Sigmoid colon (tissue), 7 donors: ENCODE results near the gene HABP2. TPM values are rescaled to one million over a fixed set of nuclear protein-coding genes. Genes with fewer than 3 reads are reported as not detected.

Experiments
- DNase-seq: peaks from one replicate; pipeline ENCODE4 v3.0.0-alpha.2; 2019
- H3K27ac ChIP-seq, 4 donors: fragments of 200-600 bp; sonication (generic); one replicate each; pipeline ENCODE4 v1.5.1; 2016 to 2019; ENCODE audit warnings: mild to moderate bottlenecking in 1 of 4
- H3K27me3 ChIP-seq, 3 donors: fragments of 200-600 bp; sonication (generic); one replicate each; pipeline ENCODE4 v1.5.1; 2019; ENCODE audit warnings: mild to moderate bottlenecking in 1 of 3
- H3K36me3 ChIP-seq, 4 donors: fragments of 200-600 bp; sonication (generic); one replicate each; pipeline ENCODE4 v1.5.1; 2016 to 2019
- H3K4me1 ChIP-seq, 4 donors: fragments of 200-600 bp; sonication (generic); one replicate each; pipeline ENCODE4 v1.5.1; 2017 to 2019
- H3K4me3 ChIP-seq, 4 donors: fragments of 200-600 bp; sonication (generic); one replicate each; pipeline ENCODE4 v1.5.1; 2017 to 2019; ENCODE audit warnings: mild to moderate bottlenecking in 2 of 4, moderate library complexity in 1 of 4
- H3K9me3 ChIP-seq, 4 donors: fragments of 200-600 bp in 3 of 4; sonication (generic) in 3 of 4; one replicate each; pipeline versions ENCODE4 v1.5.1 to v1.6.1; 2013 to 2019
- EP300 ChIP-seq, 4 donors: sonication (generic); formaldehyde crosslinking; IDR thresholded peaks; one replicate each; pipeline ENCODE4 v1.6.1; 2017; ENCODE audit warnings: antibody characterized with exemption in 4 of 4
- POLR2A ChIP-seq, 2 donors: fragments of 450-650 bp; IDR thresholded peaks; one replicate each; pipeline ENCODE4 v1.6.1; 2016; ENCODE audit warnings: antibody characterized with exemption in 2 of 2, mild to moderate bottlenecking in 2 of 2, moderate library complexity in 2 of 2
- POLR2AphosphoS5 ChIP-seq, 4 donors: sonication (generic); formaldehyde crosslinking; IDR thresholded peaks; one replicate each; pipeline ENCODE4 v1.6.1; 2017; ENCODE audit warnings: antibody characterized with exemption in 4 of 4
- WGBS, 2 donors: extraction: QIAGEN DNeasy Blood & Tissue Kit; methylation state at CpG; one replicate each; pipeline ENCODE4 v1.1.7; 2013; 5-methylcytosine and 5-hydroxymethylcytosine counted together
- intact Hi-C: fragments of 100-400 bp; cut with DNase I; formaldehyde crosslinking; loops from one replicate; pipeline ENCODE4 v1.15.1; 2023
- polyA plus RNA-seq, 3 donors: library from polyadenylated mRNA; stranded (reverse); fragments of 200-250 nt; gene quantifications; one replicate each; pipeline ENCODE4 v1.2.3, GENCODE V29; 2013
- total RNA-seq, 4 donors: library from RNA; depleted of rRNA; stranded (reverse); fragments of >200 nt; gene quantifications; one replicate each; pipeline ENCODE4 v1.1.0, GENCODE V29; 2016
- TF ChIP-seq, protein P1 (sequence below), 4 experiments: fragments of 450-650 bp in 3 of 4; fragments of 200-600 bp in 1 of 4; IDR thresholded peaks; one replicate each; pipeline ENCODE4 v1.5.1; 2016 to 2019; ENCODE audit warnings: antibody characterized with exemption in 4 of 4, mild to moderate bottlenecking in 3 of 4, moderate library complexity in 2 of 4
- donor health status: healthy with polysubstance abuse.
- donor health status: Bipolar disorder and iron deficiency.
- donor health status: healthy.

HABP2 gene
- total and polyA plus RNA-seq, 7 donors: not detected

GRCh38 chr10:113520690-113521474 is 32.0 kb upstream of the HABP2 start:
- DNase-seq: peak; percentile 90
- peak overlapping the region in 2 of 4 donors; percentile 16 to 27 for H3K27ac ChIP-seq
- 58 to 63% methylated on average over 8 of the region's 8 CpGs for WGBS, 2 donors

GRCh38 chr10:113521475-113521795 is 31.4 kb upstream of the HABP2 start:
- H3K4me3 ChIP-seq: no peak overlapping the region
- no peaks in the 10 kb centered on the region for H3K36me3 ChIP-seq
- WGBS, 2 donors: 51 to 65% methylated on average over 2 of the region's 2 CpGs
- H3K9me3 ChIP-seq: no peaks in the 10 kb centered on the region
- TF ChIP-seq, protein P1, sequence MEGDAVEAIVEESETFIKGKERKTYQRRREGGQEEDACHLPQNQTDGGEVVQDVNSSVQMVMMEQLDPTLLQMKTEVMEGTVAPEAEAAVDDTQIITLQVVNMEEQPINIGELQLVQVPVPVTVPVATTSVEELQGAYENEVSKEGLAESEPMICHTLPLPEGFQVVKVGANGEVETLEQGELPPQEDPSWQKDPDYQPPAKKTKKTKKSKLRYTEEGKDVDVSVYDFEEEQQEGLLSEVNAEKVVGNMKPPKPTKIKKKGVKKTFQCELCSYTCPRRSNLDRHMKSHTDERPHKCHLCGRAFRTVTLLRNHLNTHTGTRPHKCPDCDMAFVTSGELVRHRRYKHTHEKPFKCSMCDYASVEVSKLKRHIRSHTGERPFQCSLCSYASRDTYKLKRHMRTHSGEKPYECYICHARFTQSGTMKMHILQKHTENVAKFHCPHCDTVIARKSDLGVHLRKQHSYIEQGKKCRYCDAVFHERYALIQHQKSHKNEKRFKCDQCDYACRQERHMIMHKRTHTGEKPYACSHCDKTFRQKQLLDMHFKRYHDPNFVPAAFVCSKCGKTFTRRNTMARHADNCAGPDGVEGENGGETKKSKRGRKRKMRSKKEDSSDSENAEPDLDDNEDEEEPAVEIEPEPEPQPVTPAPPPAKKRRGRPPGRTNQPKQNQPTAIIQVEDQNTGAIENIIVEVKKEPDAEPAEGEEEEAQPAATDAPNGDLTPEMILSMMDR (IDR thresholded peaks at IDR 0.05): no peak
- TF ChIP-seq POLR2A (IDR thresholded peaks at IDR 0.05) (no peak), POLR2AphosphoS5 (IDR thresholded peaks at IDR 0.05) (no peak), EP300 (IDR thresholded peaks at IDR 0.05) (no peak)
- peaks cover 0 to 12% (median 8%) of the 10 kb centered on the region in 4 donors for H3K4me1 ChIP-seq
- no peak overlapping the region for H3K27ac ChIP-seq
- H3K27me3 ChIP-seq: no peaks in the 10 kb centered on the region
- no peak for DNase-seq
- intact Hi-C loops: loop anchor here (5.0 to 10.0 kb wide), 3 partner anchors 129 to 954 kb away; no protein-coding TSS in a partner anchor

More at GRCh38 chr10:113520690-113521474, 32.0 kb upstream of the HABP2 start:
- Histone ChIP-seq H3K9me3 (no peaks in the 10 kb centered on the region), H3K4me1 (peaks cover 0 to 12% (median 8%) of the 10 kb centered on the region in 4 donors), H3K4me3 (no peak overlapping the region), H3K27me3 (no peaks in the 10 kb centered on the region), H3K36me3 (no peaks in the 10 kb centered on the region)
- intact Hi-C loops: loop anchor here (5.0 to 10.0 kb wide), 3 partner anchors 129 to 954 kb away; no protein-coding TSS in a partner anchor
- TF ChIP-seq, protein P1 (IDR thresholded peaks at IDR 0.05): peak; percentile 95 to 99 (median 96)
- no peak for TF ChIP-seq POLR2AphosphoS5 (IDR thresholded peaks at IDR 0.05)

GRCh38 chr10:113522460-113522859 is 30.4 kb upstream of the HABP2 start:
- Histone ChIP-seq H3K27me3 (no peaks in the 10 kb centered on the region), H3K36me3 (no peaks in the 10 kb centered on the region), H3K27ac (no peak overlapping the region), H3K4me3 (no peak overlapping the region), H3K4me1 (peaks cover 0 to 12% (median 8%) of the 10 kb centered on the region in 4 donors), H3K9me3 (no peaks in the 10 kb centered on the region)
- WGBS, 2 donors: 95 to 96% methylated on average over 4 of the region's 4 CpGs
- DNase-seq: no peak
- intact Hi-C loops: loop anchor here (5.0 to 10.0 kb wide), 3 partner anchors 130 to 955 kb away; no protein-coding TSS in a partner anchor
- TF ChIP-seq POLR2AphosphoS5 (IDR thresholded peaks at IDR 0.05) (no peak), EP300 (IDR thresholded peaks at IDR 0.05) (no peak), POLR2A (IDR thresholded peaks at IDR 0.05) (no peak)
- TF ChIP-seq, protein P1 (IDR thresholded peaks at IDR 0.05): no peak

DNA sequence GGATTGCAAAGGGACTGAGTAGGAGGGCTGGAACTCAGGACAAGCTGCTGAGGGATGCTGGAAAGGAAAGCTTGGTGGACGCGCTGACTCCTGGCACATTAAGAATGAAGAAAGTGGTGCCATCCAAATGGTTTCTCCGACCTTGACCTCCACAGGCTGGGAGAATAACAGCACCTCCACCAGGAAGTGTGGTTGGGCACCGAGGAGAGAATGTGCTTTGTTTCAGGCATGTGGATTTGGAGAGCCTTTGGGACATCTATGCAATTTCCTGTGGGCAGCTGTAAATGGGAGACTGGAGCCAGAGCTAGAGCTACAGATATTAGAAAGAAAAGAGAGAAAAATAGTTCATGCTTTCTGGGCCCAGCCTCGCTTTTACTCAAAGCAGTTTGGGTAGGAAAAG is 29.8 kb upstream of the HABP2 start:
- WGBS, 2 donors: 62 to 76% methylated on average over 5 of the region's 5 CpGs
- no peaks in the 10 kb centered on the region for H3K9me3 ChIP-seq
- H3K4me1 ChIP-seq: peaks cover 0 to 12% (median 8%) of the 10 kb centered on the region in 4 donors
- TF ChIP-seq, protein P1 (IDR thresholded peaks at IDR 0.05): no peak
- TF ChIP-seq POLR2A (IDR thresholded peaks at IDR 0.05): no peak
- TF ChIP-seq POLR2AphosphoS5 (IDR thresholded peaks at IDR 0.05): no peak
- TF ChIP-seq EP300 (IDR thresholded peaks at IDR 0.05): no peak
- no peaks in the 10 kb centered on the region for H3K36me3 ChIP-seq
- no peak overlapping the region for H3K27ac ChIP-seq
- intact Hi-C loops: loop anchor here (5.0 to 10.0 kb wide), 3 partner anchors 131 to 956 kb away; no protein-coding TSS in a partner anchor
- no peak for DNase-seq
- no peaks in the 10 kb centered on the region for H3K27me3 ChIP-seq
- no peak overlapping the region for H3K4me3 ChIP-seq
